GM12892 (cell line): ENCODE results near the gene MROH8.

Experiments used
- POLR2A ChIP-seq: IDR thresholded peaks from 2 replicates; pipeline ENCODE4 v1.6.1; 2011; ENCODE audit warnings: low read depth, low read length, control low read depth
- TAF1 ChIP-seq: IDR thresholded peaks from 2 replicates; pipeline ENCODE4 v1.6.1; 2011; ENCODE audit warnings: low read depth, mild to moderate bottlenecking, control low read depth, low read length, borderline replicate concordance

DNA sequence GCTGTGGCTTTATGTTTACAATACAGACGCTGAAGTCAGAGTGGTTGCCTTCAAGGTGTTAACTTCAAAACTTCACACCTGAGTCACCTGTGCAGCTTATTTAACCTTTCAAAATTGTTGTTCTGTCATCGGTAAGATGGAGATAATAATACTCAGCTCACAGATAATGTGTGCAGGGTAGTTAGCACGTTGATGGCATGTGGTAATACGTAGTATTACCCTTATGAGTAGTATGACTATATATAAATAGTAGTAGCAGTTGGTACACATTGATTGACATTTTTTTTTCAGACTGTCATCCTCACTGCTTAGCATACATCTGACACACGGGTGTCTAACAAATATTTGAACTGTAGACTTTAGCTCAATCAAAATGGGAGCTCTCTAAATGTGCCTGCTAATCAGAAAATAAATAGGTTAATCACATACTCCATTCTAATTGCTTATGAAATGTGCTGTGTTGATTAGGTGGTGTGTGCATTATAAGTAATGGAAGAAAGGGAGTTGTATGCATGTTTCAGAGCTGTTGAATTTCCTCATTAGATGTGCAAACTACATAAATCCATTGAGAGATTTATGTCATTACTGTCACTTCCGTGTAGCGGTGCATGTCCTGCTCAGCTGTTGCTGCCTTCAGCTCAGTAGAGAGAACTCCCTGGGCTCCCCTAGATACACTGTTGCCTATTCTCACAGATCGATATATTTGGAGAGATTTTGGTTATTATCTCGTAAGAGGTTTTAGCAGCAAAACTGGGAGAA is 11.2 kb upstream of the MROH8 start:
- TF ChIP-seq TAF1 (no peak), POLR2A (no peak)
